ENCODE results near the gene DSE.
A peak's percentile ranks its signal among the peaks of the same experiment; 100 is the strongest.

DSE gene

GRCh38 chr6:116413357-116413756 is 42.6 kb downstream of the DSE start:
- DNase-seq (ENCODE audit: low spot score): no peak

- no peak for DNase-seq (ENCODE audit: low spot score)
Measured at GRCh38 chr6:116417661-116418060, 46.9 kb downstream of the DSE start.

GRCh38 chr6:116419069-116419786 is 48.5 kb downstream of the DSE start:
- DNase-seq (ENCODE audit: low spot score): no peak

- DNase-seq (ENCODE audit: low spot score): no peak
Measured at GRCh38 chr6:116420341-116420740, 49.6 kb downstream of the DSE start.

GRCh38 chr6:116422238-116422637 is 51.5 kb downstream of the DSE start:
- no peak for DNase-seq (ENCODE audit: low spot score)

- DNase-seq (ENCODE audit: low spot score): no peak
Measured at GRCh38 chr6:116424001-116424400, 53.3 kb downstream of the DSE start.

- DNase-seq (ENCODE audit: low spot score): no peak
Measured at GRCh38 chr6:116426551-116426950, 55.8 kb downstream of the DSE start.

GRCh38 chr6:116429111-116429510 is 58.4 kb downstream of the DSE start:
- no peak for DNase-seq (ENCODE audit: low spot score)

- DNase-seq (ENCODE audit: low spot score): no peak
Measured at GRCh38 chr6:116430860-116431259, 60.1 kb downstream of the DSE start.

GRCh38 chr6:116431964-116432595 is 61.3 kb downstream of the DSE start:
- DNase-seq (ENCODE audit: low spot score): no peak

GRCh38 chr6:116433206-116433712 is 62.5 kb downstream of the DSE start:
- no peak for DNase-seq (ENCODE audit: low spot score)

- no peak for DNase-seq (ENCODE audit: low spot score)
Measured at GRCh38 chr6:116434056-116434725, 63.4 kb downstream of the DSE start.

- no peak for DNase-seq (ENCODE audit: low spot score)
Measured at GRCh38 chr6:116436586-116436985, 65.8 kb downstream of the DSE start.

- DNase-seq (ENCODE audit: low spot score): no peak
Measured at GRCh38 chr6:116437656-116438055, 66.9 kb downstream of the DSE start.

- DNase-seq (ENCODE audit: low spot score): no peak
Measured at GRCh38 chr6:116438590-116439448, 68.1 kb downstream of the DSE start.

GRCh38 chr6:116439522-116440051 is 68.8 kb downstream of the DSE start:
- DNase-seq (ENCODE audit: low spot score): no peak

GRCh38 chr6:116443105-116443504 is 72.4 kb downstream of the DSE start:
- no peak for DNase-seq (ENCODE audit: low spot score)

- peak; percentile 46 for DNase-seq (ENCODE audit: low spot score)
Measured at GRCh38 chr6:116444092-116444491, 73.3 kb downstream of the DSE start.

- DNase-seq (ENCODE audit: low spot score): no peak
Measured at GRCh38 chr6:116444575-116444974, 73.8 kb downstream of the DSE start.

- DNase-seq (ENCODE audit: low spot score): no peak
Measured at GRCh38 chr6:116445102-116445501, 74.4 kb downstream of the DSE start.

GRCh38 chr6:116446399-116446798 is 75.7 kb downstream of the DSE start:
- DNase-seq (ENCODE audit: low spot score): no peak

GRCh38 chr6:116447052-116447451 is 76.3 kb downstream of the DSE start:
- DNase-seq (ENCODE audit: low spot score): no peak
